HG03045 (cell line): ENCODE measurements around the gene AGPS.
"Not testable (repeated sequence)": the region's sequence is repeated elsewhere in the genome, so short reads cannot be mapped to it uniquely, and the experiment has no call there.

Experiments
- ATAC-seq: cut with Tn5 transposase; IDR thresholded peaks from one replicate; pipeline ENCODE4 v1.9.1; 2021; ENCODE audit warnings: mild to moderate bottlenecking, moderate library complexity; ENCODE audit not compliant: unreplicated experiment

Gene AGPS

DNA sequence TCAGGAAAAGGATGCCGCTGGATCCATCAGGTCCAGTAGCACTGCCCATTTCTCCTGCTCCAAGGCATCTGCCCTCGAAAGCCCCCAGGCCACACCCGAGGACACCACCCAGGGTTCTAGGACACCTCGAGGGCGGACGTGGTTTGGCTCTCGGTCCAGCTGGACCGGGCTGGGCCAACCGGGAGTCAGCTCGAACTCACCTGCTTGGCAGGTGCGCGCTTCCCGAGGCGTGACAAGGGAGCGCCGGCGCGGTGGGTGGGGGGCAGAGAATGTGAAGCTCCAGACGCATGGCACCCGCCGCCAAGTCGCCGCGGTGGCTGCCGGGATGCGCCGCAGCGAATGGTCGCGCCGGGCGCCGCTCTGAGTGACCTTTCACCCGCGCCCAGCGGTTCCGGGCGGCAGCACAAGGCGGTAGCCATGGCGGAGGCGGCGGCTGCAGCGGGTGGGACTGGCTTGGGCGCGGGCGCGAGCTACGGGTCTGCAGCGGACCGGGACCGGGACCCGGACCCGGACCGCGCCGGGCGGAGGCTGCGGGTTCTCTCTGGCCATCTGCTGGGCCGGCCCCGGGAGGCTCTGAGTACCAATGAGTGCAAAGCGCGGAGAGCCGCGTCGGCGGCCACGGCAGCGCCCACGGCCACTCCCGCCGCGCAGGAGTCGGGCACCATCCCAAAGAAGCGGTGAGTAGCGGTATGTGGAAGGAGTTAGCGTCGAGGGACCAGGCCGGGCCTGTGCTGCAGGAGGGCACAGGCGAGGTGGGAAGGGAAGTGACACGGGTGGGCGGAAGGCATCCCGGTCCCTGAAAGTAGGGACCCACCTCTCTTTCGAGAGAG lies at the start of gene AGPS:
TSS of gene AGPS (plus strand) at position 401 of the 830 bp plus-strand sequence. CDS start at position 418, 17 bp downstream.
- peak; percentile 95 for ATAC-seq

GRCh38 chr2:177343773-177344172 lies 48.8 kb upstream of the AGPS start:
- no peak for ATAC-seq

DNA sequence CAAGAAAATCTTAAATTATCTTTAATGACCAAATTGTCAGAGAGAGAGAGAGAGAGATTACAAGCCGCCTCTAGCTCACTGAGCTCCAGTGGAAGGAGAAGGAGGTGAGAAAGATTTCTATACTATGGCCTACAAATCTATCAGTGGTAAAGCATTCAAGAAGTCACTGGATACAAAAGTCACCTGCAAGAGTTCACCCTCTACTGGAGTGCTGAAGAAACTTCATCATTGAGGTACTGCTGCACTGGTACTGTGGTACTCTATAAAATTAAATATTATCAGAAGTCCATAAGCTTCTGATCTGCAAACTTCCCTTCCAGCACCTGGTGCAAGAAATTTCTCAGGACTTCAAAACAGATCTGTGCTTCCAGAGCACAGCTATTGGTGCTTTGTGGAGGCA lies 48.3 kb upstream of the AGPS start:
- ATAC-seq, result no peak

GRCh38 chr2:177346192-177346591 lies 46.4 kb upstream of the AGPS start:
- ATAC-seq, result no peak

DNA sequence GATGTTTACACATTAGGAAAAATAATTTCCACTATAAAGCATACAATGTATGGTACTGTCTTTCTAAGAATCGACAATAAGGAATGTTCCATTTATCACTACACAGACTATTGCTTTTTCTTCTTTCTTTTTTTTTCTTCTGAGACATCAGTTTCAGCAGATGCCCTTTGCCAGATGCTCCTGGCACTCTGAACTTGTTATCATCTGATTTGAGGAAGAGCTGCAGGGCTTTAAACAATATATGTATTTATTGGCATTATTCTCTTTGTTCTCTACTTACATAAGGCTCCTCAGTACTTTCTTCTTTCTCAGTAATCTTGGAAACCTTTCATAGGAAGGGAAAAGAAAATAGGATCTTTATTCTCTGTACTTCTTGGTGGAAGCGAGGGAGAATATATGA lies 45.0 kb upstream of the AGPS start:
- no peak for ATAC-seq

DNA sequence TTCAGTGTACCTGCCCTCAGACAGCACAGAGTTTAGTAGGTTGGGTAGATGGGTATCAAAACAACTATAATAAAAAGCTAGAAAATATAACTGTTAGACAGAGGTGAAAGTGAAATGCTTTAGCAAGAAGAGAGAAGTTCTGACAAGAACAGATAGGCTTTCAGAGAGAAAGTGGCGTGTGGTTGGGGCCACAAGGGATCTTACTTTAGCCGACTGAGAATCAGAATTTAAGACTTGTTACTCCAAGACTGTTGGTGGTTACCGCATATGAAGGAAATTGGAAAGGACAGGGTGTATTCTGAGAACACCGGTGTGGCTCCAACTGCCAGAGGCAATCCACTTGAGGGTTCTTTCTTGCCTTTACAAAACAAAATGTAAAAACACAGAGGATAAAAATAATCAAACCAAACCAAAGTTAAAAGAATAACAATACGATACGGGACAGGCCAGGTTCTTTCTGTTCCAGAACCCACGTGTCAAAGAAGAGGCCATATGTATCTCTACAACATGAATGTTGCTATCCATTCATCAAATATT lies 44.4 kb upstream of the AGPS start:
- ATAC-seq, result no peak

GRCh38 chr2:177348733-177349693 lies 43.6 kb upstream of the AGPS start:
- no peak for ATAC-seq

DNA sequence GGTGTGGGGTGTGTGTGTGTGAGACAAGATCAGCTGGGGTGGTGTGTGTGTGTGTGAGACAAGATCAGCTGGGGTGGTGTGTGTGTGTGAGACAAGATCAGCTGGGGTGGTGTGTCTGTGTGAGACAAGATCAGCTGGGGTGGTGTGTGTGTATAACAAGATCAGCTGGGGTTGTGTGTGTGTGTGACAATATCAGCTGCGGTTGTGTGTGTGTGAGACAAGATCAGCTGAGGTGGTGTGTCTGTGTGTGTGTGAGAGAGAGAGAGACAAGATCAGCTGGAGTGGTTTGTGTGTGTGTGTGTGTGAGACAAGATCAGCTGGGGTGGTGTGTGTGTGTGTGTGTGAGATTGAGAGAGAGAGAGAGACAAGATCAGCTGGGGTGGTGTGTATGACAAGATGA lies 41.9 kb upstream of the AGPS start:
- ATAC-seq, result not testable (repeated sequence)

DNA sequence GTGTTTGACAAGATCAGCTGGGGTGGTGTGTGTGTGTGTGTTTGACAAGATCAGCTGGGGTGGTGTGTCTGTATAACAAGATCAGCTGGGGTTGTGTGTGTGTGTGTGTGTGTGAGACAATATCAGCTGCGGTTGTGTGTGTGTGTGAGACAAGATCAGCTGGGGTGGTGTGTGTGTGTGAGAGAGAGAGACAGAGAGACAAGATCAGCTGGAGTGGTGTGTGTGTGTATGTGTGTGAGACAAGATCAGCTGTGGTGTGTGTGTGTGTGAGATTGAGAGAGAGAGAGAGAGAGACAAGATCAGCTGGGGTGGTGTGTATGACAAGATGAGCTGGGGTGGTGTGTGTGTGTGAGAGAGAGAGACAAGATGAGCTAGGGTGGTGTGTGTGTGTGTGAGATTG lies 41.5 kb upstream of the AGPS start:
- ATAC-seq, result not testable (repeated sequence)

- ATAC-seq, result no peak
Observed at GRCh38 chr2:177352441-177353186, 40.0 kb upstream of the AGPS start.

DNA sequence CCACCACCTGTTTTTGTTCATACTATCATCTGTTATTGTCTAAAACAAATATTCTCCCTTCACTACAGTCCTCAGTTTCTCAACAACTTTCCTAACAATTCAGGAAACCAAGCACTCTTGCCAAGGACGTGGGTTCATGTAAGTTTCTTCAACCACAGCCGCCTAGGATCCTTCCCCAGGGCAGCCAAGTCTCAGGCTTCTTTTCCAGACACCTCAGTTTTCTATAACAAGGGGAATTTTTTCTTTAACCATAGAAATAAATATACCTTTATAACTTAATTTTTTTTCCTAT lies 39.4 kb upstream of the AGPS start:
- ATAC-seq, result no peak

GRCh38 chr2:177354541-177354940 lies 38.0 kb upstream of the AGPS start:
- not testable (repeated sequence) for ATAC-seq

GRCh38 chr2:177355874-177356273 lies 36.7 kb upstream of the AGPS start:
- ATAC-seq, result no peak

- no peak for ATAC-seq
Observed at GRCh38 chr2:177359836-177360595, 32.6 kb upstream of the AGPS start.

DNA sequence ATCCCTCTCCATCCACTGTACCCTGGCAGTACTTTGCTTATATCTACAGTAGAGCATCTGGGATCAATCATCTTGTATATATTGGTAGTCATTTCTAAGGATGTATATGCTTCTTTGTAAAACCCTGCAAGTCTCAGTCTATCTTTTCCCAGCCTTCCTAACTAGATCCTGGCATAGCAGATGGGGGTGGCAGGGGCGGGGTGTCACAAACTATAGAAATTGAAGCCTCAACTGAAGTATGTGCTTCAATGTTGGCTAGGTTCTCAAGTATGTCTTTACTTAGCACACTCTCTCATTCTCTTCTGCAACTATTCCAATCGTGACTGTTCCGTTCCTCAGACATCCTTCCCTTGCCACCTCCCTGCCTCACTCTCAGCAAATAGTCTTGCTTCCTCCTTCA lies 30.1 kb upstream of the AGPS start:
- ATAC-seq, result no peak

DNA sequence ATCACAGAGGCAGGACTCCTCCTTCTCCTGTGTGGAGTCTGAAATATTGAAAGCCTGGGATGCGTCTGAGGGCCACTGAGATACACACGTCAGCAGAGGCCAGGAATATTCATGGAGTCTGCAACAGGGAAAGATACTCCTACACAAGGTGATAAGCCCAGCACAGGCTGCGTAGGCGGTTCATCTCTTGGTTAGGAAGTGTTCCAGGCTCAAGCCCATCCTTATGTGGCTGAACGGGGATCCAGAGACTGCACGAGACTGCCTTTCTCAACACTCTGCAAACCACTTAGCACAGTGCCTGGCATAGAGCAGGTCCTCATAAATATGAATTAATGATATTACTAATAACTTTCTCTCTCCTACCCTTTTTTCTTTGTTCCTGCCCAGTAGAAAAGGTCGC lies 29.2 kb upstream of the AGPS start:
- ATAC-seq, result no peak

DNA sequence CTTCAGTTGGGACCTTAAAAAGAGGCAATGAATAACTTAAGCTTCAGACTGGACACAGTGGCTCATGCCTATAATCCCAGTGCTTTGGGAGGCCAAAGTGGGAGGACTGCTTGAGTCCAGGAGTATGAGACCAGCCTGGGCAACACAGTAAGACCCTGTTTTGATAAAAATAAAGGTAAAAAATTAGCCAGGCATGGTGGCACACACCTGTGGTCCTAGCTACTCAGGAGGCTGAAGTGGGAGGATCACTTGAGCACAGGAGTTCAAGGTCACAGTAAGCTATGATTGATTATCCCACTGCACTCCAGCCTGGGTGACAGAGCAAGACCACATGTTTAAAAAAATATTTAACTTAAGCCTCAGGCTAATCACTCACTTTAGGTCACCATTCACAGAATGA lies 26.8 kb upstream of the AGPS start:
- not testable (repeated sequence) for ATAC-seq

GRCh38 chr2:177368023-177368422 lies 24.6 kb upstream of the AGPS start:
- ATAC-seq, result not testable (repeated sequence)

- no peak for ATAC-seq
Observed at GRCh38 chr2:177379354-177379753, 13.2 kb upstream of the AGPS start.

DNA sequence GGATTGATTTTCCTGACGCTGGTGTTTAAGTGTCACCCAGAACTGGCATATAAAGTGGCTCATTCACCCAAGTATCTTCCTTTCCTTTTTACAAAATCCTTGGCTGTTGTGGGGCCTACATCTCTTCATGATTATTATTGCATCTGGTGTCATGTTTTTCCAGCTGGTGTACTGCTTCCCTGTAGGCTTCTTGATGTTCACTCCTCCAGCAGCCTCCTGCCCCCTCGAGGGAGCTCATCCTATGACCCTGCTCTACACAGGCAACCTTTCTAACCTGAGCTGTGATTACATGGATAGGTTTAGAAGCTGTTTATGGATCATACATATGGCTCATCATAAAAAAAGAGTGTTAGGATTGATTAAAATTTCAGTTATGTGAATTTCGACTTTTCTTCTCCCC lies 12.4 kb upstream of the AGPS start:
- ATAC-seq, result no peak
